Astrocyte of the hippocampus (primary cell): ENCODE data around the gene RGS4.

Experiments
- DNase-seq: peaks from one replicate; pipeline ENCODE4 v3.0.0; 2011; ENCODE audit warnings: low read depth, low spot score

The RGS4 gene

DNA sequence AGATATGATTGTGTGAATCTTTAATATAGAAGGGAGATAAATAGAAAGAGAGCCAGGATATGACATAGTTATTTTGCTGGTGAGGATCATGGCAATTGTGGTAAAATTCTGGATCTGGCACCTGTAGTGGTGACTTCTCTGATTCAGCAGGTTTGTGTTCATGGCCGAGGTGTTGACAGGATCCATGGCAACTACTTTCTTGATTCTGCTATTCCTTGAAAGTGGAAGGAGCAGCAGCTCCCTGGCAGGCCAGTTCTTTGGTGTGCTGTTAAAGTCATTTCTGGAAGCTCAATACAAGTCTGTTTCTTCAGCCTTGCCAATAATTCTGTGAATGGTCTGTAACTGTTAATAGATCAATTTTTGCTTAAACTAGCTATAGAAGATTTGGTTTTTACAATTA lies 33.4 kb downstream of the RGS4 start:
- no peak for DNase-seq

DNA sequence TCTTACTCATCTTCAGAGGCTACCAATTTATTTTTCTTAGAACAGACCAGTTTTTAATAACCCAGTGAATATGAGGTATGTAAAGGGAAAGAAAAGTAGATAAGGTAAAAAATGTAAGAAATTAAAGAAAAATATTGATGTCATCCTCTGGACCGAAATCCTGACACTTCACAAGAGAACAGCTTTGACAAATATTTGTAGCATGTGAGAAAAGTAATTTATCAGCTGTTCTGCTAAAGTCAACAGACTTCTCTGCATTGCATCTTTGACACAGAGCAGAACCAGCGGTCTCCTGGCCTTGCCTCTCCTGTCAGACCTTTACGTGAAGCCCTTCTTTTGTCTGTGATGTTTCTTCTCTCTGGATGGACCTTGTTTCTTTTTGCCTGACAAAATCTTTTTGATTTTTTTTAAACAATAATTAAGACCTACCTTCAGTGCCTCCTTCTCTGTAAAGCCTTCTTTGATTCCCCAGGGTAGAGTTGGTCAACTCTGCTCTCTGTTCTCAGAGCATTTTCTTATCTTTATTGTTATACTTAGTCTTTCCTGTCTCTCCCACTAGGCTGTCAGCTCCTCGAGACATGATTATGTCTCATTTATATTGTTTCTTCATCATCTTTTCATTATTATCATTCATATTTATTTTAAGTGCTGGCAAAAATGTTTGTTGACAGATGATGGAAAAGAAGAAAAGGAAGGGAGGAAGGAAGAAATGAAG lies 35.4 kb downstream of the RGS4 start:
- DNase-seq = no peak

DNA sequence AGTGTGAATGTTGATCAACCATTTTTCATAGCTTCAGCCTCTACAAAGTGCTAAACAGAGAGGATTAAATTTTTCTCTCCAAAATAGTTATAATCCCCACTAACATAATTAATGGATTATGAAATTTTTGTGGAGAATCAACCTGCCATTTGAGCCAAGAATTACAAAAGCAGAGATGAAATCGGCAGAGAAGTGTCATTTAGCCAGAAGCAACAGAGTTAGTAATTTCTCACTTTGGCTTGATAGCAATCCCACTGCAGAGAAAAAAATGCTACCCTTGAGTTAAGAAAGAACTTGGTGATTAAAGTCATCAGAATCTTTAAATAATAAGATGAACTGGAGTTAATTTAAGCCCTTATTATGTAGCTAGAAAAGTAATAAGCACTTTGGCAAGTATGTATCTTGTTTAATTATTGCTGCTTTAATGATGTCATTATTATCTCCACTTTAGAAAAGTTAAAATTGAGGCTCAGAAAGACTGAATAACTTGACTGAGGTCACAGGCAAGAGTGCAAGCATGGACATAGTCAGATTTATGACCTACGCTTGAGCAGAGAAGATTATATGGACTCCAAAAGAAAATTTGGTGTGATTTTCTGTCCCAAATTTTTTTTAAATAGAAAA lies 37.3 kb downstream of the RGS4 start:
- DNase-seq = no peak

DNA sequence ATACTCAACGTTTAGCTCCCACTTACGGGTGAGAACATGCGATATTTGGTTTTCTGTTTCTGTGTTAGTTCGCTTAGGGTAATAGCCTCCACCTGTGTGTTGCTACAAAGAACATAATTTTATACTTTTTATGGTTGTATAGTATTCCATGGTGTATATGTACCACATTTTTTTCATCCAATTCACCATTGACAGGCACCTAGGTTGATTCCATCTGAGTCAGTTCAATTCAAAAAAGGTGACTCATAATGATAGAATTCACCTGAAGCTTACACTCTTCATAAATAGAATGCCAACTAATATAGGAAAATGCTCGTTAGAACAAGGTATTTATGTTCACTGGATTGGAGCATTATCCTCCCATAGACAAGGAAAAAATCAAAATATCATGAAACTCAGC lies 38.5 kb downstream of the RGS4 start:
- no peak for DNase-seq

DNA sequence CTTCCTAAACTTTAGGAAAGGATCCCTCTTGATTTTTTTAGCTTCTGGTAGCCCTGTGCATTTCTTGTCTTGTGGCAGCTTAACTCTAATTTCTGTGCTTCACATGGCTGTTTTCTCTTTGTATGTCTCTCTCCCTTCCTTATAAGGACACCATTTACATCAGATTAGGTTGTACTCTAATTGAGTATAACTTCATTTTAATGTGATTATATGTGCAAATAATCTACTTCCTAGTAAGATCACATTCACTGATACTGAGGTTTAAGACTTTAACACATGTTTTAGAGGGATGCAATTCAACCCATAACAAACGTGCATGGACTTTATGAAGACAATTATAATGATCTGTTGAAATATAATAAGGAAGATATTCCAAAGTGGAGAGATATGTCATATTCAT lies 46.7 kb downstream of the RGS4 start:
- DNase-seq = no peak

DNA sequence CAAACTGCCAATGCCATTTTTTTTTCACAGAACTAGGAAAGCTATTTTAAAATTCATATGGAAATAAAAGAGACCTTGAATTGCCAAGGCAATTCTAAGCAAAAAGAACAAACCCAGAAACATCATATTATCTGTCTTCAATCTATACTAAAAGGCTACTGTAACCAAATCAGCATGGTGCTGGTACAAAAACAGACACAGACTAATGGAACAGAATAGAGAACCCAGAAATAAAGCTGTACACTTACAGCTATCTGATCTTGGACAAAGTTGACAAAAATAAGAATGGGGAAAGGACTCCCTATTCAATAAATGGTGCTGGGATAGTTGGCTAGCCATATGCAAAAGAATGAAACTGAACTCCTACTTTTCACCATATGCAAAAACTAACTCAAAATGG lies 50.5 kb downstream of the RGS4 start:
- no peak for DNase-seq

DNA sequence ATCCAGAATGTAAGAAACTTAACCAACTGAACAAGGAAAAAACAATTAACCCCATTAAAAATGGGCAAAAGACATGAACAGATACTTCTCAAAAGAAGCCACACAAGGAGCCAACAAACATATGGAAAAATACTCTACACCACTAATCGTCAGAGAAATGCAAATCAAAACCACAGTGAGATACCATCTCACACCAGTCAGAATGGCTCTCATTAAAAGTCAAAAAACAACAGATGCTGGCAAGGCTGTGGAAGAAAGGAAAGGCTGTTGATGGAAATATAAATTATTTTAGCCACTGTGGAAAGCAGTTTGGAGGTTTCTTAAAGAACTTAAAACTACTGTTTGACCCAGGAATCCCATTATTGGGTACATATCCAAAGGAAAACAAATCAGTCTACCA lies 51.2 kb downstream of the RGS4 start:
- peak; percentile 27 for DNase-seq

DNA sequence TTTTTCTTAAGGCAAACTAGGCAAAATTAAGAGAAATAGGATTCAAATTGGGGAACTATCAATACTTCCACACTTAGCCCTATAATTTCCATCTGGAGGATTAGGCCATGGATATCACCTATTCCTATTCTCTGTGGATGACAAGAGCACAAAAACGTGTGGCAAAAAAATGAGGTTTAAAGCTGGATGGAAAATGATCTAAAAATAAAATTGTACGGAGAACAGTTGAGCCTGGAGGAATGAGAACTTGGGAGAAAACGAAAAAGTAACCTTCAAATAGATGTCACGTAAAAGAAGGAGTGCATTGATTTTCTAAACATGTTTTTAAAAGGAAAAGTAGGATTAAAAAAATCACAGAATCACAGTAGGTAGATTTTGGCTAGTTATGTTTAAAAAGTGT lies 55.7 kb downstream of the RGS4 start:
- DNase-seq = no peak
